CD8-positive, alpha-beta memory T cell (primary cell): Measurements from ENCODE around the gene SH3RF2. TPM values are rescaled to one million over a fixed set of nuclear protein-coding genes. Genes with fewer than 3 reads are reported as not detected.

Experiments
- CTCF ChIA-PET: fragments of 350-600 bp; sonication (Branson Sonifier 250); formaldehyde crosslinking; loops from one replicate; lab custom pipeline; 2021; ENCODE audit warnings: antibody characterized with exemption; lab: Charles Lee
- POLR2A ChIA-PET: fragments of 350-600 bp; sonication (Branson Sonifier 250); formaldehyde crosslinking; loops from one replicate; lab custom pipeline; 2021; ENCODE audit warnings: antibody characterized with exemption; lab: Charles Lee
- DNase-seq, 5 donors: peaks; one replicate each; pipeline versions ENCODE4 v3.0.0 to v3.0.0-alpha.2; 2020 to 2022; ENCODE audit warnings: mixed read lengths in 1 of 5
- H3K27ac ChIP-seq: one replicate; pipeline ENCODE4 v1.7.0; 2013; ENCODE audit warnings: low read depth, mild to moderate bottlenecking, low read length, moderate library complexity
- H3K27me3 ChIP-seq: 2 replicates; pipeline ENCODE4 v1.7.0; 2013; ENCODE audit warnings: low read length, mild to moderate bottlenecking; ENCODE audit not compliant: insufficient read depth, poor library complexity, severe bottlenecking
- H3K36me3 ChIP-seq: 2 replicates; pipeline ENCODE4 v1.7.0; 2013; ENCODE audit warnings: mild to moderate bottlenecking, low read length, moderate library complexity; ENCODE audit not compliant: insufficient read depth
- H3K4me1 ChIP-seq: 2 replicates; pipeline ENCODE4 v1.7.0; 2013; ENCODE audit warnings: mild to moderate bottlenecking, low read length, moderate library complexity; ENCODE audit not compliant: insufficient read depth
- H3K4me3 ChIP-seq: 2 replicates; pipeline ENCODE4 v1.7.0; 2013; ENCODE audit warnings: mild to moderate bottlenecking, low read length
- H3K9me3 ChIP-seq: 2 replicates; pipeline ENCODE4 v1.7.0; 2013; ENCODE audit warnings: mild to moderate bottlenecking, low read length
- H3K27ac Mint-ChIP-seq, 8 donors: one replicate each; pipeline ENCODE4 v1.8.0; 2020 to 2021; ENCODE audit warnings: mixed read lengths in 8 of 8, mild to moderate bottlenecking in 6 of 8, inconsistent platforms in 3 of 8, moderate library complexity in 3 of 8
- H3K27me3 Mint-ChIP-seq, 2 donors: one replicate each; pipeline ENCODE4 v1.8.0; 2020 to 2021; ENCODE audit warnings: mixed read lengths in 2 of 2, mild to moderate bottlenecking in 1 of 2, moderate library complexity in 1 of 2
- H3K36me3 Mint-ChIP-seq, 3 donors: one replicate each; pipeline ENCODE4 v1.8.0; 2020 to 2021; ENCODE audit warnings: mixed read lengths in 3 of 3, inconsistent platforms in 1 of 3, mild to moderate bottlenecking in 1 of 3
- H3K4me1 Mint-ChIP-seq, 3 donors: one replicate each; pipeline ENCODE4 v1.8.0; 2020 to 2021; ENCODE audit warnings: mixed read lengths in 3 of 3, inconsistent platforms in 1 of 3, mild to moderate bottlenecking in 1 of 3
- H3K4me3 Mint-ChIP-seq, 7 donors: one replicate each; pipeline ENCODE4 v1.8.0; 2020 to 2021; ENCODE audit warnings: mixed read lengths in 7 of 7, mild to moderate bottlenecking in 6 of 7, moderate library complexity in 4 of 7, inconsistent platforms in 2 of 7
- H3K9me3 Mint-ChIP-seq, 5 donors: one replicate each; pipeline ENCODE4 v1.8.0; 2020 to 2022; ENCODE audit warnings: mixed read lengths in 5 of 5, mild to moderate bottlenecking in 3 of 5, moderate library complexity in 2 of 5, inconsistent platforms in 1 of 5
- polyA plus RNA-seq: library from polyadenylated mRNA; unstranded; fragments of 300-500 nt; fragmentation: Illumina TruSeq; gene quantifications from one replicate; pipeline ENCODE4 v1.2.3, GENCODE V29; 2021
- total RNA-seq, 2 experiments: library from RNA; stranded (reverse); gene quantifications; one replicate each; pipeline ENCODE4 v1.2.3, GENCODE V29; 2021

Gene SH3RF2
- total and polyA plus RNA-seq, 3 experiments from 2014 or later, result 0.09 to 0.51 TPM; not detected in 1

DNA sequence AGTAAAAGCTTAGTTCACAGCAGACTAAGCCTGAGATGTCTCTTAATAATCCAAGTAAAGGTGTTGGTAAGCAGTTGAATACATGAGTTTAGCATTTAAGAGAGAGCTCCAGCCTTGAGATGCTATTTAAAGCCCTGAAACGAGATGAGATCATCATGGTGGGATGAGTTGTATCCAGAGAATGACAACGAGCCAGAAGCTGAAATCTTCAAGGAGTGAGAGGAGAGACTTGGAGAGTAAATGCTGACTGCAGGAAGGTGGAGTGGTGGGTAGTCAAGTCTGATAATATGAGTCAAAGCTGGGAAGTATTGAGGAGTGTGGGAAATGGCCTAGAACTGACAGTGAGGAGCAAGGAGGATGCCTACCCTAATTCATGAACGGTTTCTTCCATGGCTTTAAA, 115.3 kb downstream of the SH3RF2 start:
- Histone ChIP-seq H3K4me3 (no peak overlapping the region), H3K36me3 (no peaks in the 10 kb centered on the region), H3K4me1 (no peaks in the 10 kb centered on the region), H3K27ac (no peak overlapping the region), H3K27me3 (no peaks in the 10 kb centered on the region), H3K9me3 (no peaks in the 10 kb centered on the region)
- Mint-ChIP-seq H3K27me3 (peaks cover 5 to 6% of the 10 kb centered on the region in 2 donors), H3K36me3 (no peaks in the 10 kb centered on the region), H3K27ac (no peak overlapping the region), H3K4me3 (no peak overlapping the region), H3K9me3 (no peaks in the 10 kb centered on the region), H3K4me1 (no peaks in the 10 kb centered on the region)
- CTCF ChIA-PET, result interaction anchor here (1.1 kb wide), 1 partner anchor 11 kb away, joined by 5 read pairs; no protein-coding TSS in a partner anchor
- no peak for DNase-seq
- POLR2A ChIA-PET, result no interaction called here

DNA sequence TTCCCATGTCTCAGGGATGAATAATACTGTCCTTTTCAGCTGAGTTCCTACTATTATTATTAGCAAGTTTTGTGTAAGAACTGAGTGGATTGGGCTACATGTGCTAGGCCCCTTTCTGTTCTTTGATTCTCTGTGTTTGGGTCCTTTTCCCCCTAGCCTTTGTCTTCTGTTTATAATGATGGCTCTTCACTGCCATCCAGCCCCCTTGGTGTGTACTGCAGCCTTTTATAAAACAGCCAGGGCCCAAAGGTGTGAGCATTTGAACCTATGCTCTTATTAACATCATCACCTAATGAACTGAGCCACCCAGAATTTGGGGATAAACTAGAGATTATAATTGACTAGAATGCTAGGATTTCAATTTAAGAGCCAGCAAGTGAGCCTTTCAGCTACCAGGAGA, 116.4 kb downstream of the SH3RF2 start:
- H3K27ac ChIP-seq, result no peak overlapping the region
- H3K27me3 Mint-ChIP-seq, result peaks cover 5 to 6% of the 10 kb centered on the region in 2 donors
- no peak overlapping the region for H3K27ac Mint-ChIP-seq
- no peaks in the 10 kb centered on the region for H3K9me3 Mint-ChIP-seq
- POLR2A ChIA-PET, result no interaction called here
- no peaks in the 10 kb centered on the region for H3K9me3 ChIP-seq
- CTCF ChIA-PET, result no interaction called here
- no peaks in the 10 kb centered on the region for H3K27me3 ChIP-seq
- H3K36me3 Mint-ChIP-seq, result no peaks in the 10 kb centered on the region
- no peak overlapping the region for H3K4me3 ChIP-seq
- no peaks in the 10 kb centered on the region for H3K4me1 ChIP-seq
- no peaks in the 10 kb centered on the region for H3K36me3 ChIP-seq
- no peak overlapping the region for H3K4me3 Mint-ChIP-seq
- H3K4me1 Mint-ChIP-seq, result no peaks in the 10 kb centered on the region
- DNase-seq, result no peak

DNA sequence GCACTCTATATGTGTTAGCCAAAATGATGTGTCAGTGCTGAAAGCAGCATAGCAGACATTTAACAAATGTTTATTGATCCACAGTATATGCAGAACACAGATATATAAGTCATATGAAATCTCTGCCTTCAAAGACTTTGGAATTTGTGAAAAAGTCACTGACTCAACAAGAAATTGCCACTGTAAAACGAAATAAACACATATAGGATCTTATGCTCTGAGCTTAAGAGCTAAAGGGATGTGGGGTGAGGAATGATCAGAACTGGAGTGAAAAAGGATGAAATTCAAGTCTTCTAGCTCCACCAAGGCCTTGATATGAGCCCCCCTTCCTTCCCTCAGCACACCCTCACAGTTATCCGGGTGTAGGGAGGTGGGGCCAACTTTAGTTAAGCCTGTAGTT, 119.1 kb downstream of the SH3RF2 start:
- H3K27me3 ChIP-seq, result no peaks in the 10 kb centered on the region
- Mint-ChIP-seq H3K4me3 (no peak overlapping the region), H3K36me3 (no peaks in the 10 kb centered on the region), H3K27ac (no peak overlapping the region), H3K27me3 (peaks cover 9 to 10% of the 10 kb centered on the region in 2 donors), H3K4me1 (no peaks in the 10 kb centered on the region), H3K9me3 (no peaks in the 10 kb centered on the region)
- POLR2A ChIA-PET, result no interaction called here
- no peak for DNase-seq
- no peaks in the 10 kb centered on the region for H3K9me3 ChIP-seq
- no peaks in the 10 kb centered on the region for H3K36me3 ChIP-seq
- no peak overlapping the region for H3K4me3 ChIP-seq
- H3K27ac ChIP-seq, result no peak overlapping the region
- H3K4me1 ChIP-seq, result no peaks in the 10 kb centered on the region
- CTCF ChIA-PET, result interaction anchor here (0.8 kb wide), 1 partner anchor 28 kb away, joined by 3 read pairs; no protein-coding TSS in a partner anchor

DNA sequence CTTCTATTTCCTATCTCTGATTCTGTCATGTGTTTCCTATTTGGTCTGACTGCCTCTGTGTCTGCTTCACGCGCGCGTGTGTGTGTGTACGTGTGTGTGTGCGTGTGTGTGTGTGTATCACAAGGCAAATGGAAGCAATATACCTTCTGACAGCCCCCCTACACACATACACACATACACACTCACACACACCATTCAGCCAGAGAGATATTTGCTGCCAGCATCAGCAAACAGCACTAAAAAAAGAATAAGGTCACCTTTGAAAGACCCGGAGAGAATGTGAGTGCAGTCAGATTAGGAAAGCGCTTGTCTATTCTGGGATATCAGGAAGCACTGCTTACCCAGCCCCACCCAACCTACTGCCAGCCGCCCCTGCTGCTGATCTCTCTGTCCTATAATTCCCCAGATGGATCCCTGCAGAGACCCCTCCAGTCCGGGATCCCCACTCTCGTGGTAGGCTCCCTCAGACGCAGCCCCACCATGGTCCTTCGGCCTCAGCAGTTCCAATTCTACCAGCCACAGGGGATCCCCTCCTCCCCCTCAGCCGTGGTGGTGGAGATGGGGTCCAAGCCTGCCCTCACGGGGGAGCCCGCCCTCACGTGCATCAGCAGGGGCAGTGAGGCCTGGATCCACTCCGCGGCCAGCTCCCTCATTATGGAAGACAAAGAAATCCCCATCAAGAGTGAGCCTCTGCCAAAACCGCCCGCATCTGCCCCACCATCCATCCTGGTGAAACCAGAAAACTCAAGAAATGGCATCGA, 123.3 kb downstream of the SH3RF2 start:
- no peaks in the 10 kb centered on the region for H3K36me3 Mint-ChIP-seq
- Histone ChIP-seq H3K36me3 (no peaks in the 10 kb centered on the region), H3K27ac (no peak overlapping the region), H3K27me3 (no peaks in the 10 kb centered on the region), H3K9me3 (no peaks in the 10 kb centered on the region), H3K4me3 (no peak overlapping the region), H3K4me1 (no peaks in the 10 kb centered on the region)
- POLR2A ChIA-PET, result no interaction called here
- H3K4me3 Mint-ChIP-seq, result no peak overlapping the region
- H3K27ac Mint-ChIP-seq, result no peak overlapping the region
- CTCF ChIA-PET, result no interaction called here
- H3K4me1 Mint-ChIP-seq, result no peaks in the 10 kb centered on the region
- no peaks in the 10 kb centered on the region for H3K9me3 Mint-ChIP-seq
- no peak for DNase-seq
- H3K27me3 Mint-ChIP-seq, result peaks cover 4 to 10% of the 10 kb centered on the region in 2 donors

DNA sequence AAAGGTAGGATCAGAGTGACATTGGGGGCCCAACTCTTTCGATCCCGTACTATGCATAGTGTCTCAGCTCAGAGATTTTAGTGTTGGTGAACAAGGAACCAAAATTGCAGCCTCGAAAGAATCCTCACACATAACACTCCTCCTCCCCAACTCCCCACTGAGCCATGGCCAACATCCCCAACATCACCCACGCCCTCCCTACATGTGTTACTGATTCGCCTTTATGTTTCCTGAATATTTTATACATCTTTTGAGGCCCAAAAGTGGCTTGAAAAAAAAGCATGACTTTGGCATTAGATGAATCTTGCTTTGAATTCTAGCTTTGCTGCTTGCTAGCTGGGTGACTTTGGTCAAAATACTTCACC, 123.8 kb downstream of the SH3RF2 start:
- Histone ChIP-seq H3K4me1 (no peaks in the 10 kb centered on the region), H3K27ac (no peak overlapping the region), H3K27me3 (no peaks in the 10 kb centered on the region), H3K4me3 (no peak overlapping the region), H3K9me3 (no peaks in the 10 kb centered on the region), H3K36me3 (no peaks in the 10 kb centered on the region)
- peaks cover 4 to 10% of the 10 kb centered on the region in 2 donors for H3K27me3 Mint-ChIP-seq
- no peak overlapping the region for H3K27ac Mint-ChIP-seq
- H3K36me3 Mint-ChIP-seq, result no peaks in the 10 kb centered on the region
- H3K9me3 Mint-ChIP-seq, result no peaks in the 10 kb centered on the region
- ChIA-PET POLR2A (no interaction called here), CTCF (no interaction called here)
- no peak for DNase-seq
- peaks cover 0 to 2% (median 0%) of the 10 kb centered on the region in 3 donors for H3K4me1 Mint-ChIP-seq
- H3K4me3 Mint-ChIP-seq, result no peak overlapping the region

DNA sequence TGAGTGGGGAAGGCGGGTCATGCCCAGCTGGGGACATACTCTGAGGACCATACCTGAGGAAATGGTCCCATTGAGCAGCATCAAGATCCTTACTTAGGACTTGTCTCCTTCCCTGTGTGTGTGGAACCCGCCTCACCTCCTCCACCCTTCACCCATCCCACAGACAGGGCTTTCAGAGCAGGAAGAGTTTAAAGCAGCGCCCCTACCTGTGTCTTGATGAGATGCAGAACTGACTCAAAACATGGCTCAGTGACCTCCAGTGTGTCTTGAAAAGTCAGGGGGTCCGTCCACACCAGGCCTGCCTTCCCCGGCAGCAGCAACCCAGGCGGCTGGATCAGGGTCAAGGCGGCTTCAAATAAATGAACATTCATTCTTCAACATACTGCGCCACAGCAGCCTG, 130.6 kb downstream of the SH3RF2 start:
- POLR2A ChIA-PET, result no interaction called here
- Mint-ChIP-seq H3K4me1 (peaks cover 0 to 2% (median 0%) of the 10 kb centered on the region in 3 donors), H3K9me3 (no peaks in the 10 kb centered on the region), H3K36me3 (no peaks in the 10 kb centered on the region), H3K27ac (peak overlapping the region in 1 of 8 donors; percentile 74), H3K27me3 (peaks cover 2 to 4% of the 10 kb centered on the region in 2 donors), H3K4me3 (no peak overlapping the region)
- no peak for DNase-seq
- Histone ChIP-seq H3K36me3 (no peaks in the 10 kb centered on the region), H3K27me3 (no peaks in the 10 kb centered on the region), H3K9me3 (no peaks in the 10 kb centered on the region), H3K4me3 (no peak overlapping the region), H3K4me1 (no peaks in the 10 kb centered on the region), H3K27ac (no peak overlapping the region)
- CTCF ChIA-PET, result no interaction called here

DNA sequence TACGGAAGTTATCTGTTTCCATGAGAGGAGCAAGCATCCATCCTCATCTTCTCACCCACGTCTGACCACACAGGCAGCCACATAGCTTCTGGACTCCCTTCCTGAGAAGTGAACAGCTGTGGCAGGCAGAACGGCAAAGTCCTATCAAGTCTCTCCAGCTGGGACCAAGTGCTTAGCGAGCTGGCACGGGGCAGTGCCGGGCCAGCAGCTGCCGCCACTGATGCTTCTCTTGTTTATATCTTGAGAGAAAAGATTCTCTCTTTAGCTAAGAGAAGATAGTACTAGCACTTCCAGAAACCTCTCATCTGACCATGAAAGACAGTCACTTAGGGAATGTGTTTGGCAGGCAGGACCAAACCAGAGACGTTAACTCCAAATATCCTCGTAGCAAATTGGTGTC, 131.8 kb downstream of the SH3RF2 start:
- POLR2A ChIA-PET, result no interaction called here
- no peak for DNase-seq
- no peaks in the 10 kb centered on the region for H3K36me3 Mint-ChIP-seq

DNA sequence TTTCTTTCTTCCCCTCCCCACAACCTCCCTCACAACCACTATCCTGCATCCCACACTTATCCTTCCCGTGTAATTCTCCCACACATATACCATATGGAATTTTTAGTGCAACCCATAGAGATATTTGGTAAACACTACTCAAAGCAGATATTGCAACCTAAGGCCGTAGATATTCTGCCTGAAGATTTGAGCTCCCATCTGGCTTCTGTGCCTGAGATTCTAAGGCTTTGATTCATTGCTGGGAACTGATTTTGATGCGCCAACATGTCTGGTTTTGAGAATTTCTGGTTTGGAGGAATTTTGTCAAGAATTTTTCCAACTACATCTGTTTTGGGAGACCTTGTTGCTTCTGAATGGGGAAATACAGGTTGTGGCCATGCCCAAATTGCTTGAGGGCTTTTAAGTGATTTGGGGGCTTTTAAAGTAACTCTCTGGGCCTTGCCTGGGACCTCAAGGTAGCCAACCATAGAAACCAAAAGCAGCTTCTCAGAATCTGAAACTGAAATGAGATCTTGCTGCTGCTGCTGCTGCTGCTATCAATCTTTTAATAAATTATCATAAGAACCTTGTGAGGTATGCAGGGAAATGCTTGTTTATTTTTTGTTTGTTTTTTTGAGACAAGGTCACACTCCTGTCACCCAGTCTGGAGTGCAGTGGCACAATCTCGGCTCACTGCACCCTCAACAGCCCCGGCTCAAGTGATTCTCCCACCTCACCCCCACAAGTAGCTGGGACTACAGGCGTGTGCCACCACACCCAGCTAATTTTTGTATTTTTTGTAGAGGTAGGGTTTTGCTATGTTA, 132.8 kb downstream of the SH3RF2 start:
- CTCF ChIA-PET, result no interaction called here

More for the DNA sequence above, 131.8 kb downstream of the SH3RF2 start:
- H3K9me3 Mint-ChIP-seq, result no peaks in the 10 kb centered on the region
- peaks cover 2 to 4% of the 10 kb centered on the region in 2 donors for H3K27me3 Mint-ChIP-seq
- Histone ChIP-seq H3K36me3 (no peaks in the 10 kb centered on the region), H3K4me3 (no peak overlapping the region), H3K27me3 (no peaks in the 10 kb centered on the region), H3K9me3 (no peaks in the 10 kb centered on the region), H3K4me1 (no peaks in the 10 kb centered on the region), H3K27ac (no peak overlapping the region)
- peaks cover 0 to 2% (median 0%) of the 10 kb centered on the region in 3 donors for H3K4me1 Mint-ChIP-seq
- CTCF ChIA-PET, result no interaction called here
- no peak overlapping the region for H3K4me3 Mint-ChIP-seq
- no peak overlapping the region for H3K27ac Mint-ChIP-seq

More for the DNA sequence above, 132.8 kb downstream of the SH3RF2 start:
- Histone ChIP-seq H3K27ac (no peak overlapping the region), H3K4me3 (no peak overlapping the region), H3K9me3 (no peaks in the 10 kb centered on the region), H3K4me1 (no peaks in the 10 kb centered on the region), H3K36me3 (no peaks in the 10 kb centered on the region), H3K27me3 (no peaks in the 10 kb centered on the region)
- POLR2A ChIA-PET, result interaction anchor here (0.6 kb wide), 1 partner anchor 608 kb away, joined by 3 read pairs; no protein-coding TSS in a partner anchor
- Mint-ChIP-seq H3K27ac (no peak overlapping the region), H3K27me3 (peaks cover 2 to 8% of the 10 kb centered on the region in 2 donors), H3K4me1 (peaks cover 0 to 2% (median 0%) of the 10 kb centered on the region in 3 donors), H3K36me3 (no peaks in the 10 kb centered on the region), H3K9me3 (no peaks in the 10 kb centered on the region), H3K4me3 (no peak overlapping the region)
- no peak for DNase-seq
